Measurements from ENCODE around the gene MAOA. TPM values are rescaled to one million over a fixed set of nuclear protein-coding genes. Genes with fewer than 3 reads are reported as not detected.

The MAOA gene
- total and polyA plus RNA-seq, 8 donors: 17.1 to 106 (median 43.2) TPM

DNA sequence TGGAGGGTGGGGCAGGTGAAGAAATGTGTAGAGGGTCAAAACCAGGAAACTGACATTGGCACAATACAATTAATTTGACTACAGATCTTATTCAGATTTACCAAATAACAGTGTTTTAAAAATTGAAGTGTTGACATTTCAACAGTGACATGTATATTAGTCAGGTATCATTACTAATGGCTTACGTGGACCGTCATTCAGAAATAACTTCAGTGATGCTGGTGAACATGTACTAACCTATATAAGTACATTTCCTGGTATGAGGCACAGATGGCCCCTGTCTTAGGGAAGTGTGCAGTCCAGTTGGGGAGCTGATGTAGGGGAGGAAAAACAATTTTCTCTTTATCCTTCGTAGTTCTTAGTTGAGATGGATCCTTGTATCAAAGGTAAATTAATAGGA lies 22.3 kb upstream of the MAOA start:
- no peak for FAIRE-seq
- intact Hi-C loops (cut with DNase I): no loop called here
- Histone ChIP-seq H3K4me3 (no peak overlapping the region), H3K9me3 (no peaks in the 10 kb centered on the region), H3K4me1 (no peaks in the 10 kb centered on the region), H3K27ac (no peak overlapping the region), H3K27me3 (peaks cover 0 to 13% (median 2%) of the 10 kb centered on the region in 4 donors), H3K36me3 (no peaks in the 10 kb centered on the region)
- TF ChIP-seq CTCF (IDR thresholded peaks at IDR 0.05): no peak
- no peak for ATAC-seq
- DNase-seq: no peak
- 54 to 62% methylated on average over 3 of the region's 3 CpGs for WGBS, 2 donors

GRCh38 chrX:43640482-43640881 lies 15.6 kb upstream of the MAOA start:
- Histone ChIP-seq H3K4me1 (no peaks in the 10 kb centered on the region), H3K27ac (no peak overlapping the region), H3K27me3 (peaks cover 0 to 4% (median 0%) of the 10 kb centered on the region in 4 donors), H3K36me3 (no peaks in the 10 kb centered on the region), H3K4me3 (no peak overlapping the region), H3K9me3 (no peaks in the 10 kb centered on the region)
- WGBS, 2 donors: 56 to 62% methylated on average over 5 of the region's 5 CpGs
- intact Hi-C loops (cut with DNase I): no loop called here
- FAIRE-seq: peak; percentile 82
- TF ChIP-seq CTCF (IDR thresholded peaks at IDR 0.05): no peak
- no peak for ATAC-seq
- no peak for DNase-seq

- H3K27me3 ChIP-seq: peaks cover 0 to under 1% (median 0%) of the 10 kb centered on the region in 4 donors
- intact Hi-C loops (cut with DNase I): no loop called here
- no peak for TF ChIP-seq CTCF (IDR thresholded peaks at IDR 0.05)
- ATAC-seq: no peak
- no peaks in the 10 kb centered on the region for H3K4me1 ChIP-seq
- no peaks in the 10 kb centered on the region for H3K36me3 ChIP-seq
- no peak for DNase-seq
- no peak overlapping the region for H3K27ac ChIP-seq
- no peak overlapping the region for H3K4me3 ChIP-seq
- no peaks in the 10 kb centered on the region for H3K9me3 ChIP-seq
- no peak for FAIRE-seq
Measured at GRCh38 chrX:43641691-43642090, 14.4 kb upstream of the MAOA start.

- FAIRE-seq (peak; percentile 63), DNase-seq (no peak), ATAC-seq (peak in 1 of 4 donors; percentile 21)
- Histone ChIP-seq H3K4me1 (no peaks in the 10 kb centered on the region), H3K27me3 (peaks cover 0 to 7% (median 0%) of the 10 kb centered on the region in 4 donors), H3K27ac (no peak overlapping the region), H3K9me3 (no peaks in the 10 kb centered on the region), H3K36me3 (no peaks in the 10 kb centered on the region), H3K4me3 (no peak overlapping the region)
- intact Hi-C loops (cut with DNase I): no loop called here
- WGBS, 2 donors: 90 to 96% methylated on average over 1 of the region's 1 CpG
- no peak for TF ChIP-seq CTCF (IDR thresholded peaks at IDR 0.05)
Measured at GRCh38 chrX:43643201-43643600, 12.9 kb upstream of the MAOA start.

GRCh38 chrX:43643662-43644061 lies 12.4 kb upstream of the MAOA start:
- Histone ChIP-seq H3K4me3 (no peak overlapping the region), H3K27me3 (peaks cover 0 to 7% (median 0%) of the 10 kb centered on the region in 4 donors), H3K36me3 (no peaks in the 10 kb centered on the region), H3K9me3 (no peaks in the 10 kb centered on the region), H3K4me1 (no peaks in the 10 kb centered on the region), H3K27ac (no peak overlapping the region)
- no peak for FAIRE-seq
- no peak for ATAC-seq
- TF ChIP-seq CTCF (IDR thresholded peaks at IDR 0.05): no peak
- intact Hi-C loops (cut with DNase I): no loop called here
- DNase-seq: no peak
